GM19463 (cell line): ENCODE results near the gene OR10AG1.

Experiments
- ATAC-seq: cut with Tn5 transposase; IDR thresholded peaks from one replicate; pipeline ENCODE4 v1.9.1; 2021; ENCODE audit warnings: mild to moderate bottlenecking, moderate library complexity; ENCODE audit not compliant: unreplicated experiment

The OR10AG1 gene

GRCh38 chr11:55969845-55970244, at the start of gene OR10AG1:
Gene OR10AG1 (minus strand): TSS chr11:55969945. CDS start chr11:55969907, 38 bp downstream.
- no peak for ATAC-seq

GRCh38 chr11:56013805-56014204, 44.1 kb upstream of the OR10AG1 start:
- no peak for ATAC-seq

- no peak for ATAC-seq
These were observed 41.0 kb upstream of the OR10AG1 start for GRCh38 chr11:56010716-56011115.

GRCh38 chr11:55994525-55994924, 24.8 kb upstream of the OR10AG1 start, which contains the start of gene OR5F1:
Gene OR5F1 (minus strand): TSS chr11:55994625. CDS start chr11:55994625, 0 bp downstream.
- ATAC-seq = no peak

- no peak for ATAC-seq
These were observed 1.2 kb upstream of the OR10AG1 start for GRCh38 chr11:55970935-55971334.

GRCh38 chr11:55967914-55968313, 1.8 kb downstream of the OR10AG1 start:
- ATAC-seq = no peak

GRCh38 chr11:55966391-55966790, 3.4 kb downstream of the OR10AG1 start:
- ATAC-seq = no peak

GRCh38 chr11:55956521-55956920, 13.2 kb downstream of the OR10AG1 start:
- no peak for ATAC-seq

- ATAC-seq = no peak
These were observed 20.4 kb downstream of the OR10AG1 start for GRCh38 chr11:55949330-55949729.

GRCh38 chr11:55942785-55943392, 26.9 kb downstream of the OR10AG1 start:
- ATAC-seq = peak; percentile 74

GRCh38 chr11:55936300-55936699, 33.4 kb downstream of the OR10AG1 start, which contains the start of gene OR5I1:
Gene OR5I1 (minus strand): TSS chr11:55936400. CDS start chr11:55936400, 0 bp downstream.
- no peak for ATAC-seq

GRCh38 chr11:55920537-55920936, 49.2 kb downstream of the OR10AG1 start:
- ATAC-seq = no peak
